Subcutaneous abdominal adipose tissue (tissue), 5 donors: ENCODE data around the gene RYR2.
"Not testable (repeated sequence)": the region's sequence is repeated elsewhere in the genome, so short reads cannot be mapped to it uniquely, and the experiment has no call there.

Source experiments
- H3K27ac ChIP-seq: one replicate; pipeline ENCODE4 v1.7.0; 2013; ENCODE audit warnings: low read depth, mild to moderate bottlenecking, inconsistent platforms, low read length, moderate library complexity
- H3K27me3 ChIP-seq, 5 donors: one replicate each; pipeline ENCODE4 v1.7.0; 2013; ENCODE audit warnings: low read length in 5 of 5, inconsistent platforms in 1 of 5; ENCODE audit not compliant: control insufficient read depth in 5 of 5, insufficient read depth in 4 of 5
- H3K36me3 ChIP-seq, 5 donors: one replicate each; pipeline ENCODE4 v1.7.0; 2013; ENCODE audit warnings: low read length in 5 of 5; ENCODE audit not compliant: control insufficient read depth in 5 of 5, insufficient read depth in 5 of 5
- H3K4me1 ChIP-seq, 5 donors: one replicate each; pipeline ENCODE4 v1.7.0; 2013; ENCODE audit warnings: low read length in 5 of 5, mild to moderate bottlenecking in 3 of 5, moderate library complexity in 1 of 5; ENCODE audit not compliant: control insufficient read depth in 5 of 5, insufficient read depth in 5 of 5
- H3K4me3 ChIP-seq, 5 donors: one replicate each; pipeline ENCODE4 v1.7.0; 2013; ENCODE audit warnings: low read length in 5 of 5, low read depth in 1 of 5
- H3K9ac ChIP-seq, 5 donors: one replicate each; pipeline ENCODE4 v1.7.0; 2013; ENCODE audit warnings: low read length in 5 of 5, mild to moderate bottlenecking in 4 of 5, moderate library complexity in 3 of 5
- H3K9me3 ChIP-seq, 5 donors: one replicate each; pipeline ENCODE4 v1.7.0; 2013; ENCODE audit warnings: low read length in 5 of 5; ENCODE audit not compliant: control insufficient read depth in 5 of 5
- donor health status: healthy.
- donor health status: healthy.
- donor health status: healthy.
- donor health status: healthy.
- donor health status: healthy.

The RYR2 gene

DNA sequence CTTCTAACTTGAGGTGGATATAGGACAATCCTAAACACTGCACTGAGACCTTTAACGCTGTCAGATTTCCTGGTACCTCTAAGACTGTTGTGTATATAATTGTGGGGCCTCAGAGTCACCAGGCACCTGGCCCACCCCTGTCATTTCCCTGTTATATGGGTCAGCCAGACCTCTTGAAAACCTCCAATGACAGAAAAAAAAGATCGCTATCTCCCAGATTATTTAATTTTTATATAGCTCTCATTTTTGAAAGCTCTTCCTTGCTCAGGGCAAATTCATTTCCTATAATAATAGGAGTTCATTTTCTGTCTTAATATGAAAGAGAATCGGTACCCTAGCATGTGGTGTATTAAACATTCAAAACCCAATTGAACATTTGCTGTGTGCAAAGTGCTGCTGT is 792.1 kb downstream of the RYR2 start:
- H3K9me3 ChIP-seq: peaks cover 0 to 2% (median 0%) of the 10 kb centered on the region in 5 donors
- H3K9ac ChIP-seq: no peak overlapping the region
- no peak overlapping the region for H3K4me3 ChIP-seq
- H3K27ac ChIP-seq: no peak overlapping the region
- H3K4me1 ChIP-seq: no peaks in the 10 kb centered on the region
- H3K36me3 ChIP-seq: no peaks in the 10 kb centered on the region
- H3K27me3 ChIP-seq: peaks cover 0 to 6% (median 0%) of the 10 kb centered on the region in 5 donors

DNA sequence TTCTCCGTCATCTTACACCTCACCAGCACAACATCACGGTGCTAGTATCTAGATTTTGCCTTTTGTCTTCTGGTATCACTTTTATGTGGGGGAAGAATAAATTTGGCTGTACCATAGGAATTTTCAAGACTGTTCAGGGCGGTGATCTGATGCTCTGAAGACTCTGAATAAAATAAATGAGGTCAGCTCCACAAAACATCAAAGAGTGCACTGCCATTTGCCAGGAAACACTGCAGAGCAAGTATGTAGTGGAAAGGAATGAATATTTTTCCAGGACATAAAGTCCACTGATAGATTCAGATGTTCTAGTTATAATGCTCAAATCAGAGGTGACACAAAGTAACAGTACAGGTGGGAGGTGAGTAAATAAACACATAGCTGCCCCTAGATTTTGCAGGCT is 792.5 kb downstream of the RYR2 start:
- no peak overlapping the region for H3K9ac ChIP-seq
- no peaks in the 10 kb centered on the region for H3K36me3 ChIP-seq
- no peak overlapping the region for H3K27ac ChIP-seq
- peaks cover 0 to 4% (median 0%) of the 10 kb centered on the region in 5 donors for H3K9me3 ChIP-seq
- peaks cover 0 to 7% (median 0%) of the 10 kb centered on the region in 5 donors for H3K27me3 ChIP-seq
- no peaks in the 10 kb centered on the region for H3K4me1 ChIP-seq
- no peak overlapping the region for H3K4me3 ChIP-seq

DNA sequence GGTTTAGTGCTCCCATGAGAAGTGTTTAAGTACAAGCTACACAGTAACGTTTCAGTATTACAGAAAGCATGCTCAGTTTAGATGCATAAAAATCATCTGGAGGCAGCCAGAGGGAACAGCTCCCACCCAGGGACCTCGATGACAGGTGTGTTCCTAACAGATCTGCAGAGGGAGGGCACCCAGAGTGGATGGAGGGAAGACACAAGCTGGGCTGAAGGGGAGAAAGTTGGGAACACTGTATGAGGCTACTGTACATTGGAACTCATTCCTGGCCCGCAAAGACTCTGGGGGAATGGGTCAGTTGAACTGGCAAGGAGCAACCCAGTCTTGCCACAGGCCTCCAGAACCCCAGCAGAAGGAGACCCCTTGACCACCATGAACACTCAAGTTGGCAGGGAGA is 796.3 kb downstream of the RYR2 start:
- no peaks in the 10 kb centered on the region for H3K4me1 ChIP-seq

DNA sequence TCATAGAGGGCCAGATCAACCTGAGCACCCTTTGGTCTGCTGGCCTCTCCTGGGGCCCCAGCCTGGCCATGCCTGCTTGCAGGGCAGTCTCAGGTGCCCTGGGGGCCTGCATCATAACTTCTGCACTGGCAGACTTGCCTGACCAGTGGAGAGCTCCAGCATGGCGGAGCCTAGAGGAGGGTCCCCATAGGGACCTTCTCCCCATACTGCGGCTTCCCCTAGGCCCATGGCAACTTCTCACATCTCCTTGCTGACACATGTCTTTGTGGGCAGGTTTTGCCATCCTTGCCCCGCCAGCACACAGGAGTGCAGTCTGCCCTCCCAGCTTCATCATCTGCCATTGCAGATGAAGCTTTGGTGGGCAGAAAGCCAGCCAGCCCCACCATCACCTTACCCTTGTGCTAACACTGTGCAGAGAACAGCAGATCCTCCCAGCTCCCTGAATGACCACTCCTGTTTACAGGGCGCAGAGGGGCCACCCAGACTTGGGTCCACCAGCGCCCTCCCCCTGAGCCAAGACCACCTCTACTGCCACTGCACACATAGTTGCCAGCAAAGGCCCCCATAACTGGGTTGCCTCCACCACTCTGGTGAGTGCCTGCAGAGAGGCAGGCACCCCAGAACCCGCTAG is 797.0 kb downstream of the RYR2 start:
- no peak overlapping the region for H3K4me3 ChIP-seq
- H3K36me3 ChIP-seq: no peaks in the 10 kb centered on the region
- peaks cover 0 to 7% (median 0%) of the 10 kb centered on the region in 5 donors for H3K27me3 ChIP-seq
- H3K9me3 ChIP-seq: peaks cover 0 to 4% (median 0%) of the 10 kb centered on the region in 5 donors
- H3K27ac ChIP-seq: no peak overlapping the region
- H3K4me1 ChIP-seq: no peaks in the 10 kb centered on the region
- no peak overlapping the region for H3K9ac ChIP-seq

More for the DNA sequence above, 796.3 kb downstream of the RYR2 start:
- Histone ChIP-seq H3K27me3 (peaks cover 0 to 7% (median 0%) of the 10 kb centered on the region in 5 donors), H3K36me3 (no peaks in the 10 kb centered on the region), H3K9me3 (peaks cover 0 to 4% (median 0%) of the 10 kb centered on the region in 5 donors), H3K27ac (no peak overlapping the region), H3K4me3 (no peak overlapping the region), H3K9ac (no peak overlapping the region)

DNA sequence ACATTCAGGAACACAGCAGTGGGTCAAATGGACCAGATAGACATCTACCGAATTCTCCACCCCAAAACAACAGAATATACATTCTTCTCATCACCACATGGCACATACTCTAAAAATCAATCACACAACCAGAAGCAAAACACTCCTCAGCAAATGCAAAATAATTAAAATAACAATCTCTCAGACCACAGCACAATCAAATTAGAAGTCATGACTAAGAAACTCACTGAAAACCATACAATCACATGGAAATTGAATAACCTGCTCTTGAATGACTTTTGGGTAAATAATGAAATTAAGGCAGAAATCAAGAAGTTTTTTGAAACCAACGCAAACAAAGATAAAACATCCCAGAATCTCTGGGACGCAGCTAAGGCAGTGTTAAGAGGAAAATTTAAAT is 799.5 kb downstream of the RYR2 start:
- Histone ChIP-seq H3K4me1 (no peaks in the 10 kb centered on the region), H3K9me3 (peaks cover 0 to 4% (median 0%) of the 10 kb centered on the region in 5 donors), H3K27me3 (peaks cover 0 to 3% (median 0%) of the 10 kb centered on the region in 5 donors), H3K9ac (no peak overlapping the region), H3K36me3 (no peaks in the 10 kb centered on the region), H3K27ac (no peak overlapping the region), H3K4me3 (no peak overlapping the region)

DNA sequence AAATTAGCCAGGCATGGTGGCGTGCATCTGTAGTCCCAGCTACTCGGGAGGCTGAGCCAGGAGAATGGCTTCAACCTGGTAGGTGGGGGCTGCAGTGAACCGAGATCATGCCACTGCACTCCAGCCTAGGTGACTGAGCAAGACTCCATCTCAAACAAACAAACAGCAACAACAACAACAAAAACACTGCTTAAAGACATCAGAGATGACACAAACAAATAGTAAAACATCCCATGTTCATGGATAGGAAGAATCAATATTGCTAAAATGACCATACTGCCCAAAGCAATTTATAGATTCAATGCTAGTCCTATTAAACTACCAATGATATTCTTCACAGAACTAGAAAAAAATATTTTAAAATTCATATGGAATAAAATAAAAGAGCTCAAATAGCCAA is 801.5 kb downstream of the RYR2 start:
- H3K27me3 ChIP-seq, H3K36me3 ChIP-seq, H3K9me3 ChIP-seq, H3K27ac ChIP-seq, H3K4me3 ChIP-seq, H3K9ac ChIP-seq, H3K4me1 ChIP-seq: not testable (repeated sequence)

DNA sequence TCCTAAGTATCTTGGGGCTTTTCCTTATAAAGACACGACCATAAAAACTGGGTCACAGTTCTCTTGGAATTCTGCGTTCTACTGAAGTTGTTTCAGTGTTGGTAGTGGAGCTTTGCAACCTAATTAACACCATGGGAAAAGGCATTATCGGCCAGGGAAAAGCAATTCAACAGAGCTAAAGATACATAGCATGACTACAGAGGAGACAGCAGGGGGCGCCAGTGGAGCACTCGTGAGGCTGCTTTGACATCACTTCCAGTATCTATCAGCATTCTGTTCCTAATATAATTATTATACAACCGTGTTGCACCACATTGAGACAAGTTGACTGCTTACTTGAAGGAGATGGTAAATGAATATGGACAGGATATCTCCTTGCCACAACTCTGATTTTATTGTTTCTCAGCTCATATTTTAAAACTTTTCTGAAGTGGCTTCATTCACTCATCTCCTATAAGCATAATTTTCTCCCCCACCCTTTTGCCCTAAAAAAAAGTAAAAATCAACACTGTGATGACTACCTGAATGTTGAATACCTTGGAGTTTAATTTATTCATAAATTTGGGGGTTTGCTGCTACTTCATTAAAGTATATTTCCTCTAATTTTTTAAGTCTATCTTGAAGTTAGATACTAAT is 809.3 kb downstream of the RYR2 start:
- Histone ChIP-seq H3K27ac (no peak overlapping the region), H3K27me3 (peaks cover 0 to 4% (median 0%) of the 10 kb centered on the region in 5 donors), H3K4me1 (no peaks in the 10 kb centered on the region), H3K9me3 (no peaks in the 10 kb centered on the region), H3K4me3 (no peak overlapping the region), H3K36me3 (no peaks in the 10 kb centered on the region), H3K9ac (no peak overlapping the region)

DNA sequence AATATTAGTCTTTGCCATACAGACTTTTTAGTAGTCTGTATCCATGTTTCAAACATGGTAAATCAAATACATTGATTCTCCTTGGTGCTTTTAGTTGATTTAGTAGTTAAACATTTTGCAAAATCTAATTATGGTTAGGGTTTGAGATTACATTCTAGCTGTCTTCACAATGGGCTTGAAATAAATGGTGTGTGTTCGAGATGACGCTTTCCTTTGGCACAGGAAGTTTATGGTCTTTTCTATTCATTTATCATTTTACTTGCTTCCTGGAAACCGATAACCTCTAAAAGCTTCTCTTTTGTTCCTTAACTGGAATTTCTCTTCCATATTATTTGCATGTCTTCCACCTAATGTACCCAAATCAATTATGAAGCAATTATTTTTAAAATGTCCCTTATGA is 810.4 kb downstream of the RYR2 start:
- H3K36me3 ChIP-seq: no peaks in the 10 kb centered on the region
- no peaks in the 10 kb centered on the region for H3K4me1 ChIP-seq
- H3K27ac ChIP-seq: no peak overlapping the region
- peaks cover 0 to 4% (median 0%) of the 10 kb centered on the region in 5 donors for H3K27me3 ChIP-seq
- no peak overlapping the region for H3K4me3 ChIP-seq
- no peaks in the 10 kb centered on the region for H3K9me3 ChIP-seq
- H3K9ac ChIP-seq: no peak overlapping the region

DNA sequence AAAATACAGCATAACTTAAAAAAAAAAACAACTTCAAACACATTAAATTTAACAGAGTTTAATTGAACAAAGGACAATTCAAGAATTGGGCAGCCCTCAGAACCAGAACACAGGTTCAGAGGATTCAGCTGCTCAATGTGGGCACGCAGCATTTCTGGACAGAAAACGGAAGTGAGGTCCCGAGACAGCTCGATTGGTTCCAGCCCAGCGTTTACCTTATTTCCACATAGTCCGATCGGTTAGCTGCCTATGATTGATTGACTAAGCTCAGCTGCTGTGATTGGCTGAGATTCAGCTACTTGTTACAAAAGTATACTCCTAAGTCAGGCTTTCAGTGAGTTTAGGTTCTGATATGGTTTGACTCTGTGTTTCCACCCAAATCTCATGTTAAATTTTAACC is 815.5 kb downstream of the RYR2 start:
- Histone ChIP-seq H3K9me3 (no peaks in the 10 kb centered on the region), H3K4me1 (no peaks in the 10 kb centered on the region), H3K9ac (no peak overlapping the region), H3K36me3 (no peaks in the 10 kb centered on the region), H3K27ac (no peak overlapping the region), H3K27me3 (no peaks in the 10 kb centered on the region), H3K4me3 (no peak overlapping the region)

DNA sequence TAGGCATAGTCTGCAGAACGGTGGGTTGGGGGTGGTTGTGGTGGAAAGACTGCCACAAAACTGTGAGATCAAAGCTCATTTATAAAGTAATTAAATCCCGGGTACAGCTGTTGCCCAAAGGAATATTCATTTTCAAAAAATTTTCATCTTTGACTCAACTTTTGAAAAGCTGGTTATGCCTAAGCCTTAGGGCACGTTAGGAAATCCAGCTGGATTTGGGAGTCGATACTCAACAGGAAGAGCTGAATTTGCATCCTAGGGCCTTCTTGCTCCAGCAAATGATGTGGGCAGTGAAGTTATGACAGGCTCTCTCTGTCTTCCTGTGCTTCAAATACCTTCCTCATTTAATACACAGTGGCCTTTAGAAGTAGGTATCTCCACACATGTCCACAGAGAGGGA is 817.0 kb downstream of the RYR2 start:
- Histone ChIP-seq H3K36me3 (no peaks in the 10 kb centered on the region), H3K9ac (no peak overlapping the region), H3K4me1 (no peaks in the 10 kb centered on the region), H3K27ac (no peak overlapping the region), H3K9me3 (no peaks in the 10 kb centered on the region), H3K4me3 (no peak overlapping the region), H3K27me3 (no peaks in the 10 kb centered on the region)
